Retinal pigment epithelial cell (primary cell): ENCODE results near the gene LRRC56.

Experiments used
- DNase-seq: peaks from one replicate; pipeline ENCODE4 v3.0.0-alpha.2; 2010; ENCODE audit warnings: low read depth
- H3K4me3 ChIP-seq: 2 replicates; pipeline ENCODE4 v1.5.1; 2011; ENCODE audit warnings: mild to moderate bottlenecking, low read length, control low read depth, moderate library complexity
- TF ChIP-seq, protein P1 (sequence below): conservative IDR thresholded peaks from 2 replicates; pipeline ENCODE4 v1.5.1; 2011; ENCODE audit warnings: low read depth, low read length, control low read depth, inconsistent platforms

LRRC56 gene

DNA sequence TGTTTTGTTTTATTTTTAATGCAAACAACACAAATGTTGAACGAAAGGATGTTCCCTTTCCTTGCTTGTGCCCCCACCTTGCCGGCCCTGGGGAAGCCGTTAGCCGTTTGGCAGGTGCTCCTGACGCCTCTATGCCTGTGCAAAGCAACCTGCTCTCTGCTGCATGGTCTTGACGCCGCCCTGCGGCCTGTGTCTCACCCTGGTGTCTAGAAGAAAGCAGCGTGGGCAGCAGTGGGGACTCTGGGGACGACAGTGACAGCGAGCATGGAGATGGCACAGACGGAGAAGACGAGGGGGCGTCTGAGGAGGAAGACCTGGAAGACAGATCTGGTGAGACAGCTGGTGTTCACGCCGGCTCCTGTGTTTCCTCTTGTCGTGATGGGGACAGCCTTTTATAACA, 44.4 kb downstream of the LRRC56 start:
- TF ChIP-seq, protein P1, sequence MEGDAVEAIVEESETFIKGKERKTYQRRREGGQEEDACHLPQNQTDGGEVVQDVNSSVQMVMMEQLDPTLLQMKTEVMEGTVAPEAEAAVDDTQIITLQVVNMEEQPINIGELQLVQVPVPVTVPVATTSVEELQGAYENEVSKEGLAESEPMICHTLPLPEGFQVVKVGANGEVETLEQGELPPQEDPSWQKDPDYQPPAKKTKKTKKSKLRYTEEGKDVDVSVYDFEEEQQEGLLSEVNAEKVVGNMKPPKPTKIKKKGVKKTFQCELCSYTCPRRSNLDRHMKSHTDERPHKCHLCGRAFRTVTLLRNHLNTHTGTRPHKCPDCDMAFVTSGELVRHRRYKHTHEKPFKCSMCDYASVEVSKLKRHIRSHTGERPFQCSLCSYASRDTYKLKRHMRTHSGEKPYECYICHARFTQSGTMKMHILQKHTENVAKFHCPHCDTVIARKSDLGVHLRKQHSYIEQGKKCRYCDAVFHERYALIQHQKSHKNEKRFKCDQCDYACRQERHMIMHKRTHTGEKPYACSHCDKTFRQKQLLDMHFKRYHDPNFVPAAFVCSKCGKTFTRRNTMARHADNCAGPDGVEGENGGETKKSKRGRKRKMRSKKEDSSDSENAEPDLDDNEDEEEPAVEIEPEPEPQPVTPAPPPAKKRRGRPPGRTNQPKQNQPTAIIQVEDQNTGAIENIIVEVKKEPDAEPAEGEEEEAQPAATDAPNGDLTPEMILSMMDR = no peak
- DNase-seq = no peak
- no peak overlapping the region for H3K4me3 ChIP-seq

DNA sequence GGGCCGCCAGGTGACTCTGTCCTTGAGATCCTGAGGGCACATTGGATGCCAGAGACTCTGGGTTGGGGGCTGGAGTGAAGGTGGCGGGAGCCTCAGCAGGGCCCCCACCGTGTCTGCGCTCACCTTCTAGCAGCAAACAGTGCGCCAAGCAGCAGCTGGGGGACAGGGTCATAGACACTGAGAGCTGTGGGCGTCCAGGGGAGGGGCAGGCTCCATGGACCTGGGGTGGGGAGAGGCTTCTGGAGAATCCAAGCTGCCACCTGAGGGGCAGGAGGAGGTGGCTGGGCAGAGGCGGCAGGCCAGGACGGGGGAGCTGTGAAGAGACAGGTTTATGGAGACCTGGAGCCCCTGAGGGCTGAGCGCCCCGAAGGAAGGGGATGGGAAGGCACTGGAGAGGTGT, 47.0 kb downstream of the LRRC56 start:
- no peak for DNase-seq

DNA sequence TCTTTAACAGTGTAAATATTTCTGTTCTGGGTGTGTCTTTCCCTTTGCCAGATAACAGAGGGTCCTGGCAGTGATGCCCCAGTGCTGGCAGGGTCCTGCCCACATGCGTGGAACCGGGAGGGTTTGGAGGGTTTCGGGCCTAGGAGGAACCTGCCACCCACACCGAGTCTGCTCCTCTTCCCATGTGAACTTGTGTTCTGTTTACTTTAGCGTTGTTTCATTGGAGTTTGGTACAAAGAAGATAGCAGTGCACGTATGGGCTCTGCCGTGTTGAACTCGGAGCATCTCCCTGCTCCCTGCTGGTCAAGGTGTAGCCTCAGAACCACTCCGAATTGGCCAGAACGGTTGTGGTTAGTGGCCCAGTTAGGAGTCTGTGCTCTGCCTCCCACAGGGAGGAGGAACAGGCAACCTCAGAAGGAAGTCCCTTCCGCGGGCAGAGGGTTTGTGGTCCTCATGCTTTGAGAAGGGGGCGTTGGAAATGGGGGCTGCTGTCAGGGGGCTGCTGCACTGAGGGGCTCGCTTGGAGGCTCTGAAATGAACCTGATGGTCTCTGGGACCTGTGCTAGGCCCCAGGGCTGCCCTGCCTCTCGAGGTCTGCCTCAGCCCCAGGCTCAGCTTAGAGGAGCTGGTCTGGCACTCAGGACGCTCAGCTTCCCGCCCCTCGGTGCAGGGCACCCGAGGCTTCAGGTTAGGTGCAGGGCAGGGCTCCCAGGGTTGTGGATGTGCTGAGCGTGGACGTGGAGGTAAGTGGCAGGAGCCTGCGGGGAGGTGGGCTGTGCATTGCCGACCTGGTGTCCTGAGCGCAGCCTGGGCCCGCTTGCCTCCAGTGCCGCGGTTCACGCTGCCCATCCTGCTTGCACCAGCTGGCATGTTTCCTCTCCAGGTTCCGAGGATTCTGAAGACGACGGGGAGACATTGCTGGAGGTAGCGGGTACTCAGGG, 49.3 kb downstream of the LRRC56 start:
- no peak for DNase-seq
- no peak overlapping the region for H3K4me3 ChIP-seq
- TF ChIP-seq, protein P1 = no peak

More for the DNA sequence above, 47.0 kb downstream of the LRRC56 start:
- H3K4me3 ChIP-seq = no peak overlapping the region
- TF ChIP-seq, protein P1 = no peak

DNA sequence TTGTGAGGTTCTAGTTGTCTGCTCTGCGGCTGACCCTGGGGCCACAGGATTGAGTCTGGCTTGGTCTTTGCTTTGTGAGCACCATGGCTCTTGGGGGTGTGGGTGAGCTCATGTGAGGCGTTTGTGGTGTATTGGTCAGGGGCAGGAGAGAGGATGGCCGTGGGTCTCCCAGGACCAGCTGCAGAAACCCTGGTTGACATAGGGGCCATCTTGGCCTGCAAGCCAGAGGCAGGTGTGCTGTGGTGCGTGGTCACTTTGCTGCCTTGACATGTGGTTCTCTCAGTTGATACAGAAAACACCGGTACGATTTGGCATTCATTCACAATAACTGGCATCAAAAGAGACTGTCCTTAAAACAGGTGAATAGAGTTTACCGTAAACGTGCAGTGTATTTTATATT, 50.2 kb downstream of the LRRC56 start:
- DNase-seq = no peak
- TF ChIP-seq, protein P1 = no peak
- H3K4me3 ChIP-seq = no peak overlapping the region

DNA sequence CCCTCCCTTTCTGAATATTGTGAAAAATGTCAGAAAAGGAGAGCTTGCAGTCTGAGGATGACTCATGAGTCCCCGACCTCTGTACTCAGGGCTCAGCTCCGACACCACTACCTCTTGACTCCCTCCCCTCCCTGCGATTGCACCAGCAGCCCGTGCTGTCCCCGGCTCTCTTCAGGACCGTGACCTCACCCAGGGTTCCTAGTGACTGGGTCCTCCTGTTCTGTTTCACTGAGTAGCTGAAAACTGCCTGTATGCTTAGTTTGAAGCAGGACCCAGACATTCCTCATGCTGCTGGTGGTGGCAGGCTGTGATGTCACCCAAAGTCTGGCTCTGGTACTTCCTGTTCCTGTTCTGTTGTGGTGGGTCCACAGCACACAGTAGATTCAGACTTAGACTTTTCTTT, 50.7 kb downstream of the LRRC56 start:
- TF ChIP-seq, protein P1 = no peak
- H3K4me3 ChIP-seq = no peak overlapping the region
- DNase-seq = peak; percentile 90

DNA sequence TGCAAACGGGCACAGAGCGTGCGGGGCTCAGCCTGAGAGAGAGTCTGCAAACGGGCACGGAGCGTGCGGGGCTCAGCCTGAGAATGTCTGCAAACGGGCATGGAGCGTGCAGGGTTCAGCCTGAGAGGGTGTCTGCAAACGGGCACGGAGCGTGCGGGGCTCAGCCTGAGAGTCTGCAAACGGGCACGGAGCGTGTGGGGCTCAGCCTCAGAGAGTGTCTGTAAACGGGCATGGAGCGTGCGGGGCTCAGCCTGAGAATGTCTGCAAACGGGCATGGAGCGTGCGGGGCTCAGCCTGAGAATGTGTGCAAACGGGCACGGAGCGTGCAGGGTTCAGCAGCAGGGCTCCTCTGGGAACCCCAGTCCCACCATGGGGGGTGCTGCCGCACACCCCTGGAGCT, 52.5 kb downstream of the LRRC56 start:
- TF ChIP-seq, protein P1 = no peak
- DNase-seq = no peak
- H3K4me3 ChIP-seq = no peak overlapping the region

DNA sequence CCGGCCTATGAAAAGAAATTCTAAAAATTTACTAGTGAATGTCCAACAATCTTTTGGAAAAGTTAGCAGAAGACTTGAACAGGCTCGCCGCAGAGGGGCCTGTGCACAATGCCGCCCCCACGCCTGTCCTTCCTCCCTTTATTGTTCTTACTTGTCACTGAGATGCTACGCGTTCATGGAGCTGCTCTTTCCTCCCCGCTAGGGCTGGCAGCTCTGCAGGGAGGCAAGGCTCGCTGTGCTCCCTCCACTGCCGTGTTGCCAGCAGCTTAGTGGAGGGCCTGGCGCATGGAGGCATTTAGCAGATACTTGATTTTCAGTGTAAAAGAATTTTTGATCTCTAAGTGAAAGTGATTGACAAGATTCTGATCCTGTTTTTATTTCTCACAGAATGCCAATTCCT, 53.7 kb downstream of the LRRC56 start:
- TF ChIP-seq, protein P1 = no peak
- DNase-seq = no peak
- no peak overlapping the region for H3K4me3 ChIP-seq
